Measurements from ENCODE around the gene ASXL3. TPM values are rescaled to one million over a fixed set of nuclear protein-coding genes. Genes with fewer than 3 reads are reported as not detected.

Gene ASXL3
- total and polyA plus RNA-seq, 10 of the 15 experiments (the other 5 are each of a cell fraction or from before 2014, with no cell fraction given) = 0.15 TPM; not detected in 9

GRCh38 chr18:33558529-33558928 is 19.5 kb upstream of the ASXL3 start:
- SMC1A ChIA-PET (ENCODE audit: uncharacterized antibody, unreplicated experiment) = no interaction called here
- FAIRE-seq (no peak), ATAC-seq (no peak), DNase-seq (ENCODE audit: low read depth, low spot score) (no peak)
- Histone ChIP-seq H3K27ac (ENCODE audit: control insufficient read depth, insufficient read depth) (no peak overlapping the region), H3K4me2 (ENCODE audit: control insufficient read depth, insufficient read depth) (no peak overlapping the region), H4K20me1 (ENCODE audit: control insufficient read depth, insufficient read depth) (no peaks in the 10 kb centered on the region), H2AFZ (ENCODE audit: control insufficient read depth, low read depth, low read length) (no peak overlapping the region), H3K27me3 (replicated peaks in 1 of 2; ENCODE audit: control insufficient read depth in 2 of 2, insufficient read depth in 2 of 2, low read length in 1 of 2) (no peaks in the 10 kb centered on the region), H3K9me3 (replicated peaks; ENCODE audit: control insufficient read depth, insufficient read depth, low read length) (no peaks in the 10 kb centered on the region; the same call in 2 of the 3 replicates), H3K79me2 (ENCODE audit: control insufficient read depth, insufficient read depth, low read length) (no peaks in the 10 kb centered on the region), H3K4me3 (no peak overlapping the region), H3K36me3 (ENCODE audit: control insufficient read depth in 2 of 2, insufficient read depth in 2 of 2, low read length in 1 of 2) (no peaks in the 10 kb centered on the region), H3K9ac (ENCODE audit: control insufficient read depth, insufficient read depth, low read length) (no peak overlapping the region), H3K4me1 (ENCODE audit: control insufficient read depth, insufficient read depth, low read length) (no peaks in the 10 kb centered on the region)
- TF ChIP-seq NFYB (IDR thresholded peaks at IDR 0.05; ENCODE audit: insufficient read depth, low read depth, low read length) (no peak), REST (IDR thresholded peaks at IDR 0.05; ENCODE audit: low read depth, low read length) (no peak), CEBPB (IDR thresholded peaks at IDR 0.05; ENCODE audit: borderline replicate concordance in 1 of 2, low read depth in 2 of 2, low read length in 2 of 2) (no peak), MLLT1 (IDR thresholded peaks at IDR 0.05) (no peak), ZNF687 (IDR thresholded peaks at IDR 0.05) (no peak), SIX5 (IDR thresholded peaks at IDR 0.05; ENCODE audit: low read depth, low read length, severe bottlenecking) (no peak), RAD21 (IDR thresholded peaks at IDR 0.05; ENCODE audit: insufficient read depth, low read depth, low read length) (no peak), MYB (IDR thresholded peaks at IDR 0.05; ENCODE audit: borderline replicate concordance, low read depth, low read length) (no peak)
- RAD21 ChIA-PET (ENCODE audit: unreplicated experiment) = no interaction called here
- 0% methylated on average over 1 of the region's 1 CpG for WGBS (ENCODE audit: insufficient coverage, insufficient replicate concordance, low lambda C conversion rate, missing lambda C conversion rate)
- CTCF ChIA-PET = interaction anchor here (1.0 to 1.1 kb wide), 2 partner anchors 69 to 326 kb away, joined by 3 read pairs; no protein-coding TSS in a partner anchor
- no TSS peak for BruUV-seq (replicated peaks)
- POLR2A ChIA-PET = no interaction called here
- intact Hi-C loops (cut with micrococcal nuclease; ENCODE audit: unreplicated experiment) = no loop called here
- in situ Hi-C loops (cut with MboI) = no loop called here

All from GM12878 (cell line).